ENCODE results near the gene RTL10. TPM values are rescaled to one million over a fixed set of nuclear protein-coding genes. Genes with fewer than 3 reads are reported as not detected.

Gene RTL10
- total and polyA plus RNA-seq, 2 donors, result 6.9 to 10.3 TPM

GRCh38 chr22:19819208-19819910 is 35.3 kb downstream of the RTL10 start:
- no peaks in the 10 kb centered on the region for H3K36me3 ChIP-seq (ENCODE audit: insufficient read depth)
- no peak overlapping the region for H3K4me3 ChIP-seq (ENCODE audit: low read depth, low read length)
- H3K27ac ChIP-seq (ENCODE audit: low read depth), result no peak overlapping the region
- WGBS, result 94% methylated on average over 14 of the region's 14 CpGs
- H3K4me1 ChIP-seq (ENCODE audit: insufficient read depth), result no peaks in the 10 kb centered on the region
- DNase-seq (ENCODE audit: extremely low spot score), result no peak

- WGBS, result 92% methylated on average over 17 of the region's 17 CpGs
- no peak overlapping the region for H3K4me3 ChIP-seq (ENCODE audit: low read depth, low read length)
- no peaks in the 10 kb centered on the region for H3K36me3 ChIP-seq (ENCODE audit: insufficient read depth)
- no peak for DNase-seq (ENCODE audit: extremely low spot score)
- no peaks in the 10 kb centered on the region for H3K4me1 ChIP-seq (ENCODE audit: insufficient read depth)
- no peak overlapping the region for H3K27ac ChIP-seq (ENCODE audit: low read depth)
Observed at GRCh38 chr22:19818324-19819207, 36.1 kb downstream of the RTL10 start.

GRCh38 chr22:19816372-19817119 is 38.1 kb downstream of the RTL10 start:
- Histone ChIP-seq H3K27ac (ENCODE audit: low read depth) (no peak overlapping the region), H3K4me3 (ENCODE audit: low read depth, low read length) (no peak overlapping the region), H3K36me3 (ENCODE audit: insufficient read depth) (no peaks in the 10 kb centered on the region), H3K4me1 (ENCODE audit: insufficient read depth) (no peaks in the 10 kb centered on the region)
- DNase-seq (ENCODE audit: extremely low spot score), result no peak
- 91% methylated on average over 14 of the region's 14 CpGs for WGBS

- DNase-seq (ENCODE audit: extremely low spot score), result no peak
- no peak overlapping the region for H3K27ac ChIP-seq (ENCODE audit: low read depth)
- 82% methylated on average over 16 of the region's 16 CpGs for WGBS
- no peaks in the 10 kb centered on the region for H3K36me3 ChIP-seq (ENCODE audit: insufficient read depth)
- H3K4me1 ChIP-seq (ENCODE audit: insufficient read depth), result no peaks in the 10 kb centered on the region
- no peak overlapping the region for H3K4me3 ChIP-seq (ENCODE audit: low read depth, low read length)
Observed at GRCh38 chr22:19815823-19816290, 38.8 kb downstream of the RTL10 start.

- DNase-seq (ENCODE audit: extremely low spot score), result no peak
- 88% methylated on average over 18 of the region's 18 CpGs for WGBS
- Histone ChIP-seq H3K36me3 (ENCODE audit: insufficient read depth) (no peaks in the 10 kb centered on the region), H3K4me1 (ENCODE audit: insufficient read depth) (no peaks in the 10 kb centered on the region), H3K27ac (ENCODE audit: low read depth) (no peak overlapping the region), H3K4me3 (ENCODE audit: low read depth, low read length) (no peak overlapping the region)
Observed at GRCh38 chr22:19815093-19815822, 39.4 kb downstream of the RTL10 start.

GRCh38 chr22:19814428-19814827 is 40.2 kb downstream of the RTL10 start:
- Histone ChIP-seq H3K27ac (ENCODE audit: low read depth) (no peak overlapping the region), H3K36me3 (ENCODE audit: insufficient read depth) (no peaks in the 10 kb centered on the region), H3K4me1 (ENCODE audit: insufficient read depth) (no peaks in the 10 kb centered on the region), H3K4me3 (ENCODE audit: low read depth, low read length) (no peak overlapping the region)
- no peak for DNase-seq (ENCODE audit: extremely low spot score)
- WGBS, result 94% methylated on average over 5 of the region's 5 CpGs

GRCh38 chr22:19812910-19813309 is 41.8 kb downstream of the RTL10 start:
- DNase-seq (ENCODE audit: extremely low spot score), result no peak
- H3K36me3 ChIP-seq (ENCODE audit: insufficient read depth), result no peaks in the 10 kb centered on the region
- no peaks in the 10 kb centered on the region for H3K4me1 ChIP-seq (ENCODE audit: insufficient read depth)
- WGBS, result 97% methylated on average over 11 of the region's 11 CpGs
- H3K27ac ChIP-seq (ENCODE audit: low read depth), result no peak overlapping the region
- H3K4me3 ChIP-seq (ENCODE audit: low read depth, low read length), result no peak overlapping the region

- H3K27ac ChIP-seq (ENCODE audit: low read depth), result no peak overlapping the region
- no peak for DNase-seq (ENCODE audit: extremely low spot score)
- 84% methylated on average over 36 of the region's 36 CpGs for WGBS
Observed at GRCh38 chr22:19811811-19812771, 42.6 kb downstream of the RTL10 start.

GRCh38 chr22:19811211-19811621 is 43.5 kb downstream of the RTL10 start:
- Histone ChIP-seq H3K4me1 (ENCODE audit: insufficient read depth) (no peaks in the 10 kb centered on the region), H3K4me3 (ENCODE audit: low read depth, low read length) (no peak overlapping the region), H3K27ac (ENCODE audit: low read depth) (no peak overlapping the region), H3K36me3 (ENCODE audit: insufficient read depth) (no peaks in the 10 kb centered on the region)
- DNase-seq (ENCODE audit: extremely low spot score), result no peak
- WGBS, result 88% methylated on average over 12 of the region's 12 CpGs

More at GRCh38 chr22:19811811-19812771, 42.6 kb downstream of the RTL10 start:
- Histone ChIP-seq H3K4me3 (ENCODE audit: low read depth, low read length) (no peak overlapping the region), H3K4me1 (ENCODE audit: insufficient read depth) (no peaks in the 10 kb centered on the region), H3K36me3 (ENCODE audit: insufficient read depth) (no peaks in the 10 kb centered on the region)

- WGBS, result 80% methylated on average over 23 of the region's 23 CpGs
- DNase-seq (ENCODE audit: extremely low spot score), result no peak
- no peaks in the 10 kb centered on the region for H3K36me3 ChIP-seq (ENCODE audit: insufficient read depth)
- no peak overlapping the region for H3K27ac ChIP-seq (ENCODE audit: low read depth)
- H3K4me1 ChIP-seq (ENCODE audit: insufficient read depth), result no peaks in the 10 kb centered on the region
- no peak overlapping the region for H3K4me3 ChIP-seq (ENCODE audit: low read depth, low read length)
Observed at GRCh38 chr22:19810381-19811201, 44.1 kb downstream of the RTL10 start.

- 95% methylated on average over 3 of the region's 3 CpGs for WGBS
- Histone ChIP-seq H3K4me1 (ENCODE audit: insufficient read depth) (no peaks in the 10 kb centered on the region), H3K4me3 (ENCODE audit: low read depth, low read length) (no peak overlapping the region), H3K36me3 (ENCODE audit: insufficient read depth) (no peaks in the 10 kb centered on the region), H3K27ac (ENCODE audit: low read depth) (no peak overlapping the region)
- no peak for DNase-seq (ENCODE audit: extremely low spot score)
Observed at GRCh38 chr22:19809741-19810140, 44.9 kb downstream of the RTL10 start.

All from urinary bladder (tissue), 4 donors.